ENCODE results near the gene ING3. TPM values are rescaled to one million over a fixed set of nuclear protein-coding genes. Genes with fewer than 3 reads are reported as not detected.

Gene ING3
- total RNA-seq, 1 donor from 2014 or later: 14.3 TPM

- no peak for DNase-seq
- intact Hi-C loops (cut with micrococcal nuclease): loop anchor here (5.0 kb wide), 2 partner anchors 96 to 121 kb away; no protein-coding TSS in a partner anchor
- no peak for ATAC-seq
Observed at GRCh38 chr7:120986650-120987049, 36.1 kb downstream of the ING3 start.

GRCh38 chr7:120987280-120987679 lies 36.7 kb downstream of the ING3 start:
- intact Hi-C loops (cut with micrococcal nuclease): loop anchor here (5.0 kb wide), 2 partner anchors 95 to 120 kb away; no protein-coding TSS in a partner anchor
- ATAC-seq (no peak), DNase-seq (no peak)

DNA sequence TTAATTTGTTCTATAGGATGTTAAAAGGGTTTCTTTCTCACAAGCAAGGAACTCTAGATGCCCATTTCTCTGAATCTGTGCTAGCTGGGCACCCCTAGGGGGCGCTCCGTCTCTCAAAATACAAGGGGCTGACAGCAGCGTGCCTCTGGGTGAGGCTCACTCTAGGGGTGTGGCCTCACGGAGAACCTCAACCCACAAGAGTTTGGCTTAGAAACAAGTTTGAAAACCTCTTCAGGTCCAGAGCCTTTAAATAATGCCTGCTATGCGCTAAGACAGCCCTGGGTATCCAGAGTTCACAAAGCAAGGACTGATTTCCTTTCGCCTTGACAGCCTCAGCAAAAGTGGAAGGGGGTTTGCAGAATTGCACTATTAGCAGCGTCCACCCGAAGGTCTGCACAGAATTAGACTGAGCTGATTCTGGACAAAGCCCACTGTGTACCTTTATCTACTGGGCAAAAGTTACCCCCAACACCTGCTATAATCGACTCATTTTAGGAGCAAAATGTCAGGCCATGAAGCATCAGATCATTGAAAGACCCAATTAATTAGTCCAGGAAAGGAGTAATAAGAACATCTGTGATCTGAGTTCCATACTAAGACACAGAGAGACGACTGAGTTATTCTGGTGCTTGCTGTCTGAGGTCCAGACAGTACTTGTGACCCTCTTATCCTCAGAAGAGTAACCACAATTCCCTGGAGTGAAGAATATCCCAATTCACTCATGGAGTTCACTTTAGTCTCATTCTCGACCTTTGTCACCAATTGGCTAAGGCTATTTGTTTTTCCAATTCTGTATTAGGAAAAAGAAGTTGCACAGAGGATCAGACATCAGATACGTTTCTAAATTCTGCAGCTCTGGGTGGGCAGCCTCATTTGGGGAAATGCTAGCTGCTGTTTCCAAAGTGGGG lies 37.4 kb downstream of the ING3 start:
- intact Hi-C loops (cut with micrococcal nuclease): loop anchor here (5.0 kb wide), 2 partner anchors 94 to 119 kb away; no protein-coding TSS in a partner anchor
- peak; percentile 86 for ATAC-seq
- DNase-seq: peak; percentile 95

GRCh38 chr7:120988591-120989256 lies 38.1 kb downstream of the ING3 start, which contains the start of gene CPED1:
CPED1 (plus strand) TSS chr7:120988711; CDS start chr7:120989622, 911 bp downstream.
- intact Hi-C loops (cut with micrococcal nuclease): loop anchor here (5.0 kb wide), 2 partner anchors 94 to 119 kb away; no protein-coding TSS in a partner anchor
- ATAC-seq: peak; percentile 91
- DNase-seq: peak; percentile 91

DNA sequence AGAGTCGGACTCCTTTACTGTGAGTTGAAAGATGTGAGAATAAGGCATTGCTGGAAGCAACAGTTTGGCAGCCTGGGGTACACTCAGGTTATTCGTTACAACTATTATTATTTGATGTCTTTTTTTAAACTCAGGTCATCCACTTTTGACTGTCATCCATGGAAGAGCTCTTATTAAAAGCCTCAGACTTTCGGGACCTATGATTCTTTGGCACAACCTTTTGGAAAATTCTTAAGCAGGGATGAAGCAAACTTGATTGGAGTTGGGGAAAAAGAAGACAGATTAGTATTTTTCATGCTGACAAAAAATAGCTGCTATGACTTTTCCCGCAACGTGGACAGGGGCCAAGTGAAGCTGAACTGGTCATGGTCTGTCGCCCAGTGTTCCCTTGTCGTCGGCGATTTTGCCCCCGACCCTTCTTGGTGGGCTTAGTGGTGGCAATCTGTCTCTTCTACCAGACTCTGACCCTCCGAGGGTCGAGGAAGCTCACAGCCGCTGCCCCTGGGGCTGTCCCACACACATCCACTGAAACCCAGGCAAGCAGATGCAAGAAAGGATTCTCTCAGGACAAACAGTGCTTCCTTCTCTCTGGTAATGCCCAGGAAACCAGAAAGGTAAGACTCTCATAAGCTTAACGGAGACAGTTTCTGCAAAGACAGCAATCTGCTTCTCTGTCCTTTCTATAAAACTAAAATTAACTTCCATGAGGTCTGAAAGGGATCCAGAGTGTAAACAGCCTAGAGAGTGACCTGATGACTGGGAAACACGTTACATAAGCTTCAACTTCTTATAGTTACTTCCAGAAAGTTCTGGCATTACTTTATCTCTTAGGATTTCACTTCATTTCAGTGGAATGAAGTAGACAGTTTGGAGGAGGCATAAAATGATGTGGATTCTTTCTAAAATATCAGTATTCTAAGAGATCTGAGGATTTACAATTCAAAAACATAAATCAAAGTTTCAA lies 39.0 kb downstream of the ING3 start:
- peak; percentile 17 for ATAC-seq
- intact Hi-C loops (cut with micrococcal nuclease): loop anchor here (5.0 kb wide), 2 partner anchors 93 to 118 kb away; no protein-coding TSS in a partner anchor

DNA sequence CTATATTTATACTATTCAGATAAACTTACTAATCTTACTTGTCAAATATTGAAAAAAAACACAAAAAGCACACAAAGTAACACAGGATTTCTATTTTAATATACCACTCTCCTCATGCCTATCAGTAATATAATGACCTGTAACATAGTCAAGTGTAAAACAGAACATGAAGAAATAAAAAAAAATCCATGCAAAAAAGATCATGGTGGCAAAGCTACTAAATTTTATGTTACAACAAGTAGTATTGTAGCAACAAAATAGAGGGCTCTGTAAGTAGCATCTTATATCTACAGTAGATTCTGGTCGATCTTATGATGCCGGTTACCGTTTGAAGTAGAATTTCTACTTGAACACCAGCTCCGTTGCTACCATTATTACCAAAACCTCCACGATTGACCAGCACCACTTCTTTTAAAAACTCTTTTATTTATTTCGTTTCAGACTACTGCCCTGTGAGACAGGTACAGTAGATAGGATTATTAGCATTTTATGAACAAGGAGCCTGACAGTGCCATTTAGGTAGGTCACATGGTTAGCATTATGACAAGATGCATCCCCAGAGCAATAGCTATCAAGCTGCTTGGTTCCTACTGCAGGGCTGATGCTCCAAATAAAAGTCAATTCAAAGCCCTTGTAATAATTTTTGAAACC lies 40.0 kb downstream of the ING3 start:
- DNase-seq (no peak), ATAC-seq (no peak)
- intact Hi-C loops (cut with micrococcal nuclease): no loop called here

More for the DNA sequence above, 39.0 kb downstream of the ING3 start:
- peak; percentile 39 for DNase-seq

DNA sequence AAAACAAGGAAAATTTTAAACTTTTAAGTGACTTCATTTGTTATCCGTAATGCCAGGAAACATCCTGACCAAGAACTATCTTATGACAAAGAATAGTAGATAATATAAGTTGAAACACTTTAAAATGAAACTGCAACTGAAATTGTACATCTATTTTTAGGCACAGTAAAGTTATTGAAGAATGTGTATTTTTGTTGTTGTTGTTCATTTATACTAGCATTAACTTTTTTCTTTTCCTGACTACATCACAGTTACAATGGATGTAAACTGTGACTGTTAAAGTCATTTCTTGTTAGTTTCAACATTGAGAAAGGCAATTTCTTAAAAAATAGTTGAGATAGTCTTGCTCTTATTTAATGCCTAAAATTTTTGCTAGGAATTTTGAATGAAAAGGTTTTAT lies 40.6 kb downstream of the ING3 start:
- intact Hi-C loops (cut with micrococcal nuclease): no loop called here
- no peak for DNase-seq
- no peak for ATAC-seq

- DNase-seq: no peak
- intact Hi-C loops (cut with micrococcal nuclease): no loop called here
- ATAC-seq: no peak
Observed at GRCh38 chr7:120991581-120991980, 41.0 kb downstream of the ING3 start.

DNA sequence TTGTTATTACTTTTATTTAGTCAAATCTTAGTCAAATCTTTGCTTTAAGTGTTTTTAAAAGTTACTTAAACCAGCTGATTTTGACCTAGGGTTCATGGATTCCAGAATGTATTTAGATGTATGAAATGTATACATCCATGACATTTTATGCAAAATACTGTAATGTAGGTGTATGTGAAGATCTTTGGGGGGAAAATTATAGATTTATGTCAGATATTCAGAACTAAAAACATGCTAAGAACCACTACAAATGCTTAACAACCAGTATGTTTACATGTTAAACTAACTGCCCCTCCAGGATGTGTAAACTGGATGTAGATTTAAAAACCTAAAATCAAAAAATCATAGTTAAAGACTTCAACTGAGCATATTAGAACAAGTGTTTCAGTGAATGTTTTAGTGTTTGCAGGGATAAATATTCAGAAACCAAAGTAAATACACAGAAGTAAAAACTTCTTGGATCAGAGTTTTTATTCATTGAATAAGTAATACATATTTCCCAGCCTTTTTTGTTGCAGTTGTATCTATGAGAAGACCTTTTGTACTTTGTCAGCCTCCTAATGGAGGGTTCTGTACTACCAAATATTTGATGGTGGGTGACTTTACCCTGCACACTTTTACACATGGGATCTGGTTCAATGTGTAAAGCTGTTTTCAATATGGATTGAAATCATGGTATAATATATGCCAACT lies 41.8 kb downstream of the ING3 start:
- no peak for DNase-seq
- intact Hi-C loops (cut with micrococcal nuclease): no loop called here
- ATAC-seq: no peak

- ATAC-seq: no peak
- DNase-seq: no peak
- intact Hi-C loops (cut with micrococcal nuclease): no loop called here
Observed at GRCh38 chr7:120992965-120993494, 42.5 kb downstream of the ING3 start.

- ATAC-seq: no peak
- intact Hi-C loops (cut with micrococcal nuclease): no loop called here
- DNase-seq: no peak
Observed at GRCh38 chr7:120993553-120994191, 43.1 kb downstream of the ING3 start.

DNA sequence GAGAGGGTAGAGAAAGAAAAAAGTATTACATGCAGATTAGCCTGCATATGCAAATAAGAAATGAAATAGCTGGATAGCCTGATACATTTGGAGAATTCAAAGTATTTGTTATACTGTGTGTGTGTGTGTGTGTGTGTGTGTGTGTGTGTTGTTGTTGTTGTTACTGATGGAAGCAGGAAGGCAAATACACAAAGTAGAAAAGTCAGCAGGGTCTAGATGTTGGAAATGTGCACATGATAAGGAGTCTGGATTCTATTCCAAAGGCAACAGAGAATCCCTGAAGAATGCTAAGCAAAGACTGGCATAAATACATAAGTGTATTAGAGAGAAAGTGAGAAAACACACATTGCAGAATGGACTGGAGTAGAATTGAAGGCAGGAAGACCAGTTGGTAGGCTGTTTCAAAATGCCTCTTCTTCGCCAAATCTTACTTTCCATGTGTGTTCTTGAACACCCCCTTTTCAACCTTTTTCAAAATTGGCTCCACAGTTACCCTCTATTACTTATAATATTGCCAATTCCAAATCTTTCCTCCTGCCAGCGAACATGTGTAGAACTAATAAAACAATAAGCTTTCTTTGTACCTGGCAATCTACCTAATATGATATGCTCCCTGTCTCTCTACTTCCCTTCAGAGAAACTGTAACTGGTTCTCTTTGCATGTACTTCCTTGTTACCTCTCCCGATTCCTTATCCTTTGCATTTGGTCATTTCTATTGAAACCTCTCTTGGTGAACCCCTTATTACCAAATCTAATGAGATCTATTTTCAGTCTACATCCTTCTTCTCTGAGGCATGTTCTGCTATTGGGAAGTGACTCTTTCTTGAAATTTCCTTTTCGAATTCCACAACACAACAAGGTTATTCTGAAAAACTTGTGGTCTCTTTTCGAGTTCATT lies 44.2 kb downstream of the ING3 start:
- DNase-seq (no peak), ATAC-seq (no peak)
- intact Hi-C loops (cut with micrococcal nuclease): no loop called here

DNA sequence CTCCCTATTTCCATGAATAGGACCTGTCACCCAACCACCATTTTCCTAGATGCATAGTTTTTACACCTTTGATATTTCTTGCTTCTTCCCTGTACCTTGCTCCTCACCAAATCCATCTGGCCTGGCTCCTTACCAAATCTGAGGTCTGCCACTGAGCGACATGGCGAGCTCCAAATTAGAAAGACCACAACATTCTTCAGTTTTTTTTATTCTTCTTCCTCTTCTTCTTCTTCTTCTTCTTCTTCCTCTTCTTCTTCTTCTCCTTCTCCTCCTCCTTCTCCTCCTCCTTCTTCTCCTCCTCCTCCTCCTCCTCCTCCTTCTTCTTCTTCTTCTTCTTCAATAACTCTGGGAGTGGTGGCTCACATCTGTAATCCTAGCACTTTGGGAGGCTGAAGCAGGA lies 45.1 kb downstream of the ING3 start:
- ATAC-seq (no peak), DNase-seq (no peak)
- intact Hi-C loops (cut with micrococcal nuclease): no loop called here

DNA sequence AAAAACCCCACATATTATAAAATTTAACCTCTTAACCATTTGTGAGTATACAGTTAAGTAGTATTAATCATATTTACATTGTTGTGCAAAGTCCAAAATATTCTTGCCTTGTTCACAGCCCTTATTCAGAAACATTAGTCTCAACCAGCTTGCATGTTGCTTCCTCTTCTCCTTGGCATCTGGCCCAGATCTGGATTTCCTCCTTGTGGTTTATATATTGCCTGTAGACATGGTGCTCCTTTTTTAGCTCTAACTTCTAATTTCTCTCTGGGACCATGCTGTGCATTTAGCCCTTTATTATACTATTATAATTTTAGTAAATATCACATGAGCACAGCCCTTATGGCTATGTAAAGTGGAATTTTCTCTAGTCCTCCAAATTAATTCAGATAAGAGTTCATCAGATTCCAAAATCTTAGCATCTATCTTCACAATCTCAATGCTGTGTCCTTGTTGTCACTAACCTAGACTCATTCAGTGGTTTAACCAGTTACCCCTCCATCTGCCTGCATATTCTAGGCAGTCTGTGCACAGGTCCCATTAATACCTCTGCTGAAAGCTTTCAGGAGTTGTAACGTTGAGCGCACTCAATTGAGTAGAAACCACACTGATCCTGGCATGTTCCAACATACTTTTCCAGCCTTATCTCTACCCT lies 45.9 kb downstream of the ING3 start:
- ATAC-seq (peak; percentile 70), DNase-seq (peak; percentile 19)
- intact Hi-C loops (cut with micrococcal nuclease): no loop called here

DNA sequence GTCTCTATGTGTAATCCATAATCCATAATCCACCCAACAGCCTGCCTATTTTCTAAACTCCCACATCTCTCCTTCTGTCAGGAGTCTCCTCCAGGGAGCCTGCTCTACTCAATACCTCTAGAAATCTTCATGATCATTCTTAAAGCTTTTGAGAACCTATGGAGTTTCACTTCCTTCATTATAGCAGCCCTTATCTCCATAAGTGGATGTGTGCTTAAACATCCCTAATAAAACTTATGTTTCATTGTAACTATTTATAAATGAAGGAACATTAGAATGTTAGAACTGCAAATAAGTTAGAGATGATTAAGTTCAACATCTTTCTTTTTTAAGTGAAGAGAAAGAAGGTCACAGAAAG lies 46.4 kb downstream of the ING3 start:
- no peak for ATAC-seq
- intact Hi-C loops (cut with micrococcal nuclease): no loop called here

More for the DNA sequence above, 46.4 kb downstream of the ING3 start:
- no peak for DNase-seq

All from left ventricle myocardium superior (tissue), 1 donor.